LNCAP (cell line): ENCODE measurements around the gene MCRS1.

Experiments
- TF ChIP-seq, protein P1 (sequence below): fragments of 450-650 bp; IDR thresholded peaks from 2 replicates; pipeline ENCODE4 v1.5.1; 2017; ENCODE audit warnings: mild to moderate bottlenecking

The MCRS1 gene

DNA sequence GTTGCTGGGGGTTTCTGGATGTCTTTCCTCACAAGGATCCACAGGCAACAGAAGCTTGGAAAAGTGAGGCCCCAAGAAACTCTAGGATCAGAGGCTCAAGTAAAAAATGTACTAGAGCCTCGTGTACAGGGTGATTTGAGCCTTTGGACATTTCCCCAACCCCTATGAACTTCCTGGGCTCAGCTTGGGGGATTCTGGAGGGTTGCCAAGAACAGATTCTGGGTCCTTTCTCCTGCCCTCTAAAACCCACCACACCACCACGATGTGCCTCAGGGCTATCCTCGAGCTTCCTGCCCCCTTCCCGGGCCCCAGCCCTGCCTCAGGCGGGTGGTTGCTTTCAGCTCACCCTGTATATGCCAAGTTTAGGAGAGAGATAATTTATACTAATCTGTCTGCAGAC lies 36.9 kb upstream of the MCRS1 start:
- TF ChIP-seq, protein P1, sequence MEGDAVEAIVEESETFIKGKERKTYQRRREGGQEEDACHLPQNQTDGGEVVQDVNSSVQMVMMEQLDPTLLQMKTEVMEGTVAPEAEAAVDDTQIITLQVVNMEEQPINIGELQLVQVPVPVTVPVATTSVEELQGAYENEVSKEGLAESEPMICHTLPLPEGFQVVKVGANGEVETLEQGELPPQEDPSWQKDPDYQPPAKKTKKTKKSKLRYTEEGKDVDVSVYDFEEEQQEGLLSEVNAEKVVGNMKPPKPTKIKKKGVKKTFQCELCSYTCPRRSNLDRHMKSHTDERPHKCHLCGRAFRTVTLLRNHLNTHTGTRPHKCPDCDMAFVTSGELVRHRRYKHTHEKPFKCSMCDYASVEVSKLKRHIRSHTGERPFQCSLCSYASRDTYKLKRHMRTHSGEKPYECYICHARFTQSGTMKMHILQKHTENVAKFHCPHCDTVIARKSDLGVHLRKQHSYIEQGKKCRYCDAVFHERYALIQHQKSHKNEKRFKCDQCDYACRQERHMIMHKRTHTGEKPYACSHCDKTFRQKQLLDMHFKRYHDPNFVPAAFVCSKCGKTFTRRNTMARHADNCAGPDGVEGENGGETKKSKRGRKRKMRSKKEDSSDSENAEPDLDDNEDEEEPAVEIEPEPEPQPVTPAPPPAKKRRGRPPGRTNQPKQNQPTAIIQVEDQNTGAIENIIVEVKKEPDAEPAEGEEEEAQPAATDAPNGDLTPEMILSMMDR: no peak

DNA sequence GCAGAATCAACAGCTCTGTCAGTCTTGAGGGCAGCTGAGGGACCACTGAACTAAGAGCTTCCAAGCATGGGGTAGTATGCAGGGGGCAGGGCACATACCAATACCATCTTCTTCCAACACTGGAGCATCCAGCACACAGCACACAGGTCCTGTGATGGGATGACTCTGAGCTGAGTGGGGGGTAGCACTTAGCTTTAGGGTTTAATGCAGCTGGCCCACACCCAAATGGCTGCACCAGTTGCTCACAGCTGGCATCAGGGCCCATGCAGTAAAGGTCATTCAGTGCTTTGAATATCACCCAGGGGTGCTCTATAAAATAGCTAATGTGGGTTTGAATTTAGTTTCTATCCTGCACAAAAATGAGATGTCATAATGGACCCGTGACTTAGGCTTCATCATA lies 35.8 kb upstream of the MCRS1 start:
- TF ChIP-seq, protein P1: no peak

DNA sequence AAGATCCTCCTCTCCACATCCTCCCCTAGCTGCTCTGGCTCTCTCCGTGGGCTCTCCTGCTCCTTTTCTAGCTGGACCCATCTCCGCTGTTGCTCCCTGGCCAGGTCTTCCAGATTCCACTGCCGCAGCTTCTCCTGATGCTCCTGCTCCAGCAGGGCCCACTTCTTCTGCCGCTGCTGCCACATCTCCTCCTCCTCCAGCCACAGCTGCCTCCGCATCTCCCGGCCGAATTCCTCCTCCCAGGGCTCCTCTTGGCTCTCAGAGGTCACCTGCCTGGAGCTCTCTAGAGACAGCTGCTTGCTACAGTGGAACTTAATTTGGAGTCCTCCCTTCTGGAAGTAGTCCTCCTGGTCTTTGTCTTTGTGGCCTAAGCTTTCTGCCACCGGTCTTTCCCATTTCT lies 32.0 kb upstream of the MCRS1 start:
- TF ChIP-seq, protein P1: no peak

DNA sequence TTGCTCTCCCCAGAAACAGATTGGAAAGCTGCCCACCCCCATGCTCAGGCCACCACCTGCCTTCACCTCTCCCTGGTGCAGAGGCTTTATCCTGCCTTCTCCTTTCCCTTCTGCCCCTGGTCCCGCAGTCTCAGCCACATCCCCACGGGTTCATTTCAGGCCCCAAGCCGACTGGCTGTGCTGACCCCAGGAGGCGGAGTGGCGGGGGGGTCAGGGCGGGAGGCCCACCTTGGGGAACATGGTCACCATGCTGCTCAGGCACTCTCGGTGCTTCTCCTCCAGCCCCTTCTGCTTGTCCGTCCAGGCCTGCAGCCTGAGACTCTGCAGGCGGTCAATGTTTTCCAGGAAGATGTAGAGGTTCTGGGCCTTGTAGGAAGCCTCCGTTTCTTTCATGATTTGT lies 30.6 kb upstream of the MCRS1 start:
- TF ChIP-seq, protein P1: no peak

DNA sequence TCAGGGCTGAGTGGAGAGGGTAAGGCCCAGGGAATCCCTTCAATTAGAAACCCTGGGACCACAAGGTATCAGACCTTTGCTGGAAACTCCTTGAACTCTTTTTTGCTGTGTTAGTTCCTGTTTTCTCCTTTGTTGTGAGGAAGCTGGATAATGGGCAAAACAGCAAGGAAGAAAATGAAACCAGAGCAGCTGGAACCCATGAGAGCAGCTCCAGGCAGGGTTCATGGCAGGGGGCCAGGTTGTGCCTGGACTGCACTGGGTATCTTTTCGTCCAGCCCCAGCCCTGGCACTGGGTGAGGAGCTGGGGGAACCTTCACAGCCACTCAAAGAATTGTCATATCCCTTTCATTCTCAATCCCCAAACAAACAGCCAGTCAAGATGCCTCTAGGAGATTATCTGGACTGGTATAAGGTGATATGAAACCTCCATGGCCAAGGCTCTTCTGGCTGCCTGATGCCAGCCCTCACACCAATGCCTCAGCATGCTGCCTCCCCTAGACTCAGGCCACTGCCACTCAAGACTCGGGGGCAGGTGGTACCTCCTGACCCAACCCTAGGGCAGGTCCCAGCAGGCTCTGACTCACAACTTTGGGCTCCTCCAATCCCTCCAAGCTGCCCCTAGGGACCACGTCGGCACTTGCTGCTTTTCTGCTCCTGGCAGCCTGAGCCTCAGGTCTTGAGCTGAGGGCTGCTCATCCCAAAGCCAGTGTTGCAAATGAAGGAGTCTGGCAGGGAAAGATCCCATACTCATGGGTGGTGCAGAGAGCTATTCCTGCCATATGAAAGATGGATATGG lies 21.0 kb upstream of the MCRS1 start:
- TF ChIP-seq, protein P1: no peak

DNA sequence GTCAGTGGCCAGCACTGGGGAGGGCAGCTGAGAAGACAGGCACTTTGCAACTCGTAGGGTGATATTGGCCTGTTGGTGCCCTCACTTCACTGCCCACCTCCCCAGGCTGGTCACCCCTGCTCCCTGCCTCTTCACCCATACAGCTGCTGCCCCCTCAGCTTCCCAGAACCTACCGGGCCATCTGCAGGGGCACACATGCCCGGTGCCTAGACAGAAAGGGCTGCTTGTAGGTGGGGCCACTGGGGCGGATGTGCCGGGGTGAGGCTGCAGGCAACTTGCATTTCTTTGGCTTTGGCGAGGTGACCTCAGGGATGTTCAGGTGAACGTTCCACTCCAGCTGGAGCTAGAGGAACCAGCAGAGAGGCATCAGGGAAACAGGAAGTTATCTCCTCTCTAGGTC lies 20.3 kb upstream of the MCRS1 start:
- TF ChIP-seq, protein P1: no peak

DNA sequence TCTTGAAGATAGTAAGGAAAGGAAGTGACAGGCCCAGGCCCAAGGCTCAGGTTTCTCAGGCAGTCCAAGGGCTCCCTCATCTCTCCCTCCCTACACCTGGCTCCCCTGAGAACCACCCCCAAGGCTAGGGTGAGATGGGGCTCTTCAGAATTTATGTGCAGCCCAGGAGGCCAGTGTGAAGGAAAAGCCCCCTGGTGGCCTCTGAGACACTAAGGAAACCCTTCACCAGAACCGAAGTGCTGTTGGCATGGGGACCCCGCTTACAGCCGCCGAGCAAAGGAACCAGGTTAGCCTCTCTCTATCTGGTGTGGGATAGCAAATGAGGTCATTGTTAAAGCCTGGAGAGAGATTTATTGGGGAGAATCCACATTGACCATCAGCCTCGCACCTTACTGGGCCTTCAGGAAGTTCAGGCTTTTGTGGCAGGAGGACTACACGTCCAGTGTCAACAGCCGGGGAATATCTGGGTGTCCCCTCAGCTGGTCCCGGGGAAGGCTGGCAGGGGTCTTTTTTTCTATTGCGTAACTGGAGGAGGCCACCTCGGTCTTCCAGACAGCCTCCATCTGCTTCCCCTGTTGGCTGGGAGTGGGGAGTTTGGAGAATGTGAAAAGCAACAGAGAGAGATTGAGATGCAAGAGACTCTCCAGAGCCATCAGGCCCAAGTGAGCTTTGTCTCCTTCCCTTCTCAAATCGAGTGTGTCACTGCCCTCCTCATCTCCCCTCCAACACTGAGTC lies 19.4 kb upstream of the MCRS1 start:
- TF ChIP-seq, protein P1: no peak
